Uterus (tissue), 4 donors: Measurements from ENCODE around the gene SPOPL. TPM values are rescaled to one million over a fixed set of nuclear protein-coding genes. Genes with fewer than 3 reads are reported as not detected.

Experiments
- DNase-seq, 2 donors: peaks; one replicate each; pipeline ENCODE4 v3.0.0-alpha.2; 2019 to 2020
- H3K27ac ChIP-seq, 2 donors: fragments of 200-600 bp; sonication (generic); 1 replicate in 1 of 2; 2 replicates in 1 of 2; pipeline ENCODE4 v1.5.1; 2016 to 2018
- H3K27me3 ChIP-seq, 2 donors: fragments of 200-600 bp; sonication (generic); one replicate each; pipeline ENCODE4 v1.5.1; 2018 to 2019; ENCODE audit warnings: control low read depth in 1 of 2
- H3K36me3 ChIP-seq, 2 donors: fragments of 200-600 bp; sonication (generic); one replicate each; pipeline ENCODE4 v1.5.1; 2019; ENCODE audit warnings: control low read depth in 1 of 2
- H3K4me1 ChIP-seq, 2 donors: fragments of 200-600 bp; sonication (generic); one replicate each; pipeline ENCODE4 v1.5.1; 2018 to 2019; ENCODE audit warnings: control low read depth in 1 of 2
- H3K4me3 ChIP-seq, 2 donors: fragments of 200-600 bp; sonication (generic); 1 replicate in 1 of 2; 2 replicates in 1 of 2; pipeline ENCODE4 v1.5.1; 2018 to 2019; ENCODE audit warnings: mild to moderate bottlenecking in 1 of 2
- H3K9me3 ChIP-seq, 2 donors: fragments of 200-600 bp; sonication (generic); one replicate each; pipeline ENCODE4 v1.5.1; 2019; ENCODE audit warnings: control low read depth in 1 of 2
- CTCF ChIP-seq, 4 experiments: fragments of 200-600 bp in 2 of 4; fragments of 450-650 bp in 2 of 4; sonication (generic) in 2 of 4; IDR thresholded peaks; one replicate each; pipeline ENCODE4 v1.5.1; 2016 to 2019; ENCODE audit warnings: antibody characterized with exemption in 4 of 4, mild to moderate bottlenecking in 2 of 4, moderate library complexity in 1 of 4
- POLR2A ChIP-seq, 2 donors: fragments of 450-650 bp; IDR thresholded peaks; one replicate each; pipeline ENCODE4 v1.6.1; 2016; ENCODE audit warnings: antibody characterized with exemption in 2 of 2, mild to moderate bottlenecking in 1 of 2, moderate library complexity in 1 of 2
- intact Hi-C: fragments of 100-400 bp; cut with DNase I; formaldehyde crosslinking; loops from one replicate; pipeline ENCODE4 v1.15.1; 2023; ENCODE audit warnings: low total_unique reads
- total RNA-seq, 4 donors: library from RNA; depleted of rRNA in 3 of 4; stranded (reverse); fragments of >200 nt in 3 of 4; gene quantifications; one replicate each; pipeline versions ENCODE4 v1.1.0 to v1.2.4, GENCODE V29; 2014 to 2023
- donor health status: DM: yes; HTN: yes; CAD: no.

Gene SPOPL
- total RNA-seq, 4 donors from 2014 or later, result 19.2 to 40.6 (median 26.8) TPM

GRCh38 chr2:138486363-138487198 lies 15.0 kb upstream of the SPOPL start:
- Histone ChIP-seq H3K27me3 (no peaks in the 10 kb centered on the region), H3K4me1 (no peaks in the 10 kb centered on the region), H3K36me3 (no peaks in the 10 kb centered on the region), H3K27ac (no peak overlapping the region), H3K9me3 (no peaks in the 10 kb centered on the region), H3K4me3 (no peak overlapping the region)
- no peak for DNase-seq
- intact Hi-C loops, result no loop called here
- TF ChIP-seq POLR2A (IDR thresholded peaks at IDR 0.05) (no peak), CTCF (IDR thresholded peaks at IDR 0.05) (no peak)

- no peaks in the 10 kb centered on the region for H3K27me3 ChIP-seq
- intact Hi-C loops, result no loop called here
- H3K9me3 ChIP-seq, result no peaks in the 10 kb centered on the region
- no peaks in the 10 kb centered on the region for H3K36me3 ChIP-seq
- TF ChIP-seq POLR2A (IDR thresholded peaks at IDR 0.05) (no peak), CTCF (IDR thresholded peaks at IDR 0.05) (no peak)
- no peaks in the 10 kb centered on the region for H3K4me1 ChIP-seq
- DNase-seq, result no peak
- no peak overlapping the region for H3K27ac ChIP-seq
- no peak overlapping the region for H3K4me3 ChIP-seq
Observed at GRCh38 chr2:138490673-138491494, 10.7 kb upstream of the SPOPL start.

- no peaks in the 10 kb centered on the region for H3K4me1 ChIP-seq
- H3K27ac ChIP-seq, result no peak overlapping the region
- DNase-seq, result no peak
- H3K27me3 ChIP-seq, result no peaks in the 10 kb centered on the region
- no peak overlapping the region for H3K4me3 ChIP-seq
- TF ChIP-seq POLR2A (IDR thresholded peaks at IDR 0.05), result no peak
- TF ChIP-seq CTCF (IDR thresholded peaks at IDR 0.05), result no peak
- H3K9me3 ChIP-seq, result no peaks in the 10 kb centered on the region
- H3K36me3 ChIP-seq, result no peaks in the 10 kb centered on the region
- intact Hi-C loops, result no loop called here
Observed at GRCh38 chr2:138491495-138491862, 10.1 kb upstream of the SPOPL start.

GRCh38 chr2:138492160-138492559 lies 9.4 kb upstream of the SPOPL start:
- H3K27me3 ChIP-seq, result no peaks in the 10 kb centered on the region
- no peaks in the 10 kb centered on the region for H3K36me3 ChIP-seq
- TF ChIP-seq POLR2A (IDR thresholded peaks at IDR 0.05), result no peak
- H3K27ac ChIP-seq, result no peak overlapping the region
- no peaks in the 10 kb centered on the region for H3K9me3 ChIP-seq
- no peak overlapping the region for H3K4me3 ChIP-seq
- intact Hi-C loops, result no loop called here
- no peaks in the 10 kb centered on the region for H3K4me1 ChIP-seq
- no peak for DNase-seq

- DNase-seq, result no peak
- intact Hi-C loops, result no loop called here
- H3K4me3 ChIP-seq, result no peak overlapping the region
- no peaks in the 10 kb centered on the region for H3K27me3 ChIP-seq
- H3K4me1 ChIP-seq, result no peaks in the 10 kb centered on the region
- H3K36me3 ChIP-seq, result no peaks in the 10 kb centered on the region
- TF ChIP-seq POLR2A (IDR thresholded peaks at IDR 0.05), result no peak
- TF ChIP-seq CTCF (IDR thresholded peaks at IDR 0.05), result no peak
- no peaks in the 10 kb centered on the region for H3K9me3 ChIP-seq
- H3K27ac ChIP-seq, result no peak overlapping the region
Observed at GRCh38 chr2:138493334-138493733, 8.2 kb upstream of the SPOPL start.
